ENCODE data around the gene PPP1CB.

PPP1CB gene

GRCh38 chr2:28745225-28745624, 6.4 kb upstream of the PPP1CB start:
- no peak for DNase-seq (ENCODE audit: low spot score)

- DNase-seq (ENCODE audit: low spot score) = no peak
These were observed 5.8 kb upstream of the PPP1CB start for GRCh38 chr2:28745876-28746275.

GRCh38 chr2:28746429-28747111, 5.1 kb upstream of the PPP1CB start:
- no peak for DNase-seq (ENCODE audit: low spot score)

GRCh38 chr2:28747714-28748113, 3.9 kb upstream of the PPP1CB start:
- DNase-seq (ENCODE audit: low spot score) = peak; percentile 34

GRCh38 chr2:28748176-28748575, 3.5 kb upstream of the PPP1CB start:
- DNase-seq (ENCODE audit: low spot score) = peak; percentile 24

GRCh38 chr2:28748941-28749340, 2.7 kb upstream of the PPP1CB start:
- DNase-seq (ENCODE audit: low spot score) = no peak

GRCh38 chr2:28749526-28749925, 2.1 kb upstream of the PPP1CB start:
- no peak for DNase-seq (ENCODE audit: low spot score)

GRCh38 chr2:28750316-28751251, 1.0 kb upstream of the PPP1CB start:
- DNase-seq (ENCODE audit: low spot score) = peak; percentile 30

- peak; percentile 24 for DNase-seq (ENCODE audit: low spot score)
These were observed 463 bp downstream of the PPP1CB start for GRCh38 chr2:28751956-28752630.

- no peak for DNase-seq (ENCODE audit: low spot score)
These were observed 1.2 kb downstream of the PPP1CB start for GRCh38 chr2:28752631-28753376.

GRCh38 chr2:28754321-28754720, 2.7 kb downstream of the PPP1CB start:
- no peak for DNase-seq (ENCODE audit: low spot score)

- no peak for DNase-seq (ENCODE audit: low spot score)
These were observed 3.8 kb downstream of the PPP1CB start for GRCh38 chr2:28755421-28755820.

- DNase-seq (ENCODE audit: low spot score) = no peak
These were observed 6.8 kb downstream of the PPP1CB start for GRCh38 chr2:28758459-28758858.

- DNase-seq (ENCODE audit: low spot score) = no peak
These were observed 9.8 kb downstream of the PPP1CB start for GRCh38 chr2:28761420-28761819.

GRCh38 chr2:28764909-28765711, 13.5 kb downstream of the PPP1CB start:
- DNase-seq (ENCODE audit: low spot score) = no peak

GRCh38 chr2:28766070-28766469, 14.4 kb downstream of the PPP1CB start:
- no peak for DNase-seq (ENCODE audit: low spot score)

GRCh38 chr2:28767337-28767736, 15.7 kb downstream of the PPP1CB start:
- no peak for DNase-seq (ENCODE audit: low spot score)

GRCh38 chr2:28768422-28768821, 16.8 kb downstream of the PPP1CB start:
- DNase-seq (ENCODE audit: low spot score) = no peak

- DNase-seq (ENCODE audit: low spot score) = no peak
These were observed 17.3 kb downstream of the PPP1CB start for GRCh38 chr2:28768952-28769351.

GRCh38 chr2:28772351-28772750, 20.7 kb downstream of the PPP1CB start:
- DNase-seq (ENCODE audit: low spot score) = no peak

GRCh38 chr2:28776471-28776870, 24.8 kb downstream of the PPP1CB start:
- DNase-seq (ENCODE audit: low spot score) = no peak

Data from CD4-positive, alpha-beta T cell treated with Interleukin-2 at 100 ng/mL for 4 hours (primary cell).